ENCODE measurements around the gene CD320.
"Not testable (repeated sequence)": the region's sequence is repeated elsewhere in the genome, so short reads cannot be mapped to it uniquely, and the experiment has no call there.

DNA sequence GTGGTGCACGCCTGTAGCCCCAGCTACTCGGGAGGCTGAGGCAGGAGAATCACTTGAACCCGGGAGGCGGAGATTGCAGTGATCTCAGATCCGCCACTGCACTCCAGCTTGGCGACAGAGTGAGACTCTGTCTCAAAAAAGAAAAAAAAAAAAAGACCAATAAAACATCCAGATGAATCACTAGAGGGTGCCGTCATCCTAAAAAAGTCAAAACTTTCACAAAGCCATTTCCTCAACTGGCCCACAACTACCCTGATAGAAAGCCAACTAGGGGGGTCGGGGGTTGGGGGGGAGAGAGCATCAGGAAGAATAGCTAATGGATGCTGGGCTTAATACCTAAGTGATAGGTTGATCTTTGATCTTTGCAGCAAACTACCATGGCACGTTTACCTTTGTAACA lies 10.7 kb upstream of the CD320 start:
- TF ChIP-seq, protein P1, sequence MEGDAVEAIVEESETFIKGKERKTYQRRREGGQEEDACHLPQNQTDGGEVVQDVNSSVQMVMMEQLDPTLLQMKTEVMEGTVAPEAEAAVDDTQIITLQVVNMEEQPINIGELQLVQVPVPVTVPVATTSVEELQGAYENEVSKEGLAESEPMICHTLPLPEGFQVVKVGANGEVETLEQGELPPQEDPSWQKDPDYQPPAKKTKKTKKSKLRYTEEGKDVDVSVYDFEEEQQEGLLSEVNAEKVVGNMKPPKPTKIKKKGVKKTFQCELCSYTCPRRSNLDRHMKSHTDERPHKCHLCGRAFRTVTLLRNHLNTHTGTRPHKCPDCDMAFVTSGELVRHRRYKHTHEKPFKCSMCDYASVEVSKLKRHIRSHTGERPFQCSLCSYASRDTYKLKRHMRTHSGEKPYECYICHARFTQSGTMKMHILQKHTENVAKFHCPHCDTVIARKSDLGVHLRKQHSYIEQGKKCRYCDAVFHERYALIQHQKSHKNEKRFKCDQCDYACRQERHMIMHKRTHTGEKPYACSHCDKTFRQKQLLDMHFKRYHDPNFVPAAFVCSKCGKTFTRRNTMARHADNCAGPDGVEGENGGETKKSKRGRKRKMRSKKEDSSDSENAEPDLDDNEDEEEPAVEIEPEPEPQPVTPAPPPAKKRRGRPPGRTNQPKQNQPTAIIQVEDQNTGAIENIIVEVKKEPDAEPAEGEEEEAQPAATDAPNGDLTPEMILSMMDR (IDR thresholded peaks at IDR 0.05) = not testable (repeated sequence)
- not testable (repeated sequence) for TF ChIP-seq EZH2 (IDR thresholded peaks at IDR 0.05; ENCODE audit: borderline replicate concordance, insufficient read depth, low read depth, low read length, poor library complexity, severe bottlenecking)

All from B cell (primary cell).